Peyer's patch (tissue), 4 donors: ENCODE measurements around the gene KISS1R. TPM values are rescaled to one million over a fixed set of nuclear protein-coding genes. Genes with fewer than 3 reads are reported as not detected.

Experiments used
- DNase-seq, 3 donors: peaks; one replicate each; pipeline ENCODE4 v3.0.0-alpha.2; 2017 to 2019
- H3K27ac ChIP-seq, 4 donors: fragments of 200-600 bp; sonication (generic); one replicate each; pipeline ENCODE4 v1.5.1; 2016 to 2019
- H3K27me3 ChIP-seq, 2 donors: fragments of 200-600 bp; sonication (generic); one replicate each; pipeline ENCODE4 v1.5.1; 2019
- H3K36me3 ChIP-seq, 3 donors: fragments of 200-600 bp; sonication (generic); one replicate each; pipeline ENCODE4 v1.5.1; 2016 to 2019
- H3K4me1 ChIP-seq, 4 donors: fragments of 200-600 bp; sonication (generic); one replicate each; pipeline ENCODE4 v1.5.1; 2016 to 2019
- H3K4me3 ChIP-seq, 4 donors: fragments of 200-600 bp; sonication (generic); 1 replicate in 3 of 4; 2 replicates in 1 of 4; pipeline ENCODE4 v1.5.1; 2016 to 2019; ENCODE audit warnings: mild to moderate bottlenecking in 1 of 4
- H3K9me3 ChIP-seq, 4 donors: fragments of 200-600 bp; sonication (generic); one replicate each; pipeline ENCODE4 v1.5.1; 2016 to 2019; ENCODE audit warnings: mild to moderate bottlenecking in 1 of 4
- POLR2A ChIP-seq, 2 donors: fragments of 450-650 bp; IDR thresholded peaks; one replicate each; pipeline ENCODE4 v1.5.1; 2017; ENCODE audit warnings: antibody characterized with exemption in 2 of 2, mild to moderate bottlenecking in 2 of 2, moderate library complexity in 2 of 2
- total RNA-seq, 4 donors: library from RNA; depleted of rRNA; stranded (reverse); fragments of >200 nt; gene quantifications; one replicate each; pipeline ENCODE4 v1.1.0, GENCODE V29; 2016
- TF ChIP-seq, protein P1 (sequence below), 6 experiments: fragments of 450-650 bp in 4 of 6; fragments of 200-600 bp in 2 of 6; sonication (generic) in 1 of 6; IDR thresholded peaks; one replicate each; pipeline ENCODE4 v1.5.1; 2017 to 2019; ENCODE audit warnings: antibody characterized with exemption in 6 of 6, mild to moderate bottlenecking in 3 of 6, moderate library complexity in 1 of 6

KISS1R gene
- total RNA-seq, 4 donors from 2014 or later = not detected

DNA sequence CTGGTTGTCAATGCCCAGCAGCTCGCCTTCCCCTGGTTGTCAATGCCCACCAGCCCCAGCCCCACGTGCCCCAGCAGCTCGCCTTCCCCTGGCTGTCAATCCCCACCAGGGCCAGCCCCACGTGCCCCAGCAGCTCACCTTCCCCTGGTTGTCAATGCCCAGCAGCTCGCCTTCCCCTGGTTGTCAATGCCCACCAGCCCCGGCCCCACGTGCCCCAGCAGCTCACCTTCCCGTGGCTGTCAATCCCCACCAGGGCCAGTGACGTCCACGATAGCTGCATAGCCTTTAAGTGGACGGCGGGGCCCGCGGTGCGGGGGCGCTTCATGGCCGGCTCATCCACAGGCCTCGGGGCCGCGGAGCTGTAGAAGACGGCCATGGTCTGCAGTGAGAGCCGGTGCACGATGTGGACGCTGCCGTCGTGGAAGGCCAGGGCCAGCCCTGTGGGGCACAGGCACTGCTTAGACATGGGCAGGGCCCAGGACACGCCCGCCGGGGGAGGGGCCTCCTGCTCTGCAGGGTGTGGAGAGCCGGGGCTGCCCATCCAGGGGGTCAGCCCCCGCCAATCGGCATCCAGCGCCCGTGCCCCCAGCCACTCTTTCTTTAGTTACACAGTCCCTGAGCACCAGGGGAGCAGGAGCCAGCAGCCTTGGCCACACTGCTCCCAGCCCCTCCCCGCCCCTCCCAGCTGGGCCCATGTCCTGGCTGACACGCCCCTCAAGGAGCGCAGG lies 37.3 kb upstream of the KISS1R start:
- peaks cover 0 to 77% (median 0%) of the 10 kb centered on the region in 3 donors for H3K36me3 ChIP-seq
- no peaks in the 10 kb centered on the region for H3K4me1 ChIP-seq
- no peak for TF ChIP-seq POLR2A (IDR thresholded peaks at IDR 0.05)
- no peak for DNase-seq
- no peak overlapping the region for H3K27ac ChIP-seq
- H3K4me3 ChIP-seq = no peak overlapping the region
- H3K9me3 ChIP-seq = no peaks in the 10 kb centered on the region
- H3K27me3 ChIP-seq = no peaks in the 10 kb centered on the region

DNA sequence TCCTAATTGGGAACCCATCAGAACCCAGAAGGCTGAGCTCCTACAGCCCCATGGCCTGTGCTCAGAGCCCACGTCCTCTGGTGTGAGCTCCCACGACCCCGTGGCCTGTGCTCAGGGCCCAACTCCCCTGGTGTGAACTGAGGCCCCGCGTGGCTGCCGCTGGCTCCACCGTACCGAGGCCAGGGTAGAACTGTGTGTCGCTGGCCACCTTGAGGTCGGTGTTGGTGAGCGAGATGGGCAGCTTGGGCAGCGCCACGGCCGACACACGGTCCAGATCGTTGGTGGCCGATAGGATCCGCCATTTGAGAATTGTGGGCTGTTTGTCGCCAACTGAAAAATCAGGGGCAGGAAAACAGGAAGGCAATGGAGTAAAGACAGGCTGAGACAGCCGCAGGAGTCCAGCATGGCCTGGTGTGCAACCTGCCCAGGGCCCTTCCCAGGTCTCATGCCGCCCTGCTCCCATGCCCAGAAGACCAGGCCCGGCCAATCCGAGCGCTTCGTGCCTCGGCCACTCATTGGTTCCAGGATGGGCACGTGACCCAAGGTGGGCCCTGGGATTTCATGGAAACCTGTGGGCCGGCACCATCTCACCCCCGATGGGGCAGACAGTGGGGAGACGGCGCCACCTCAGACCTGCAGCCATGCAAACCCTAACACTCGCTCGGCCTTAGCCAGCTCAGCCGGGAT lies 35.6 kb upstream of the KISS1R start:
- H3K27me3 ChIP-seq = no peaks in the 10 kb centered on the region
- no peak overlapping the region for H3K27ac ChIP-seq
- no peak for DNase-seq
- H3K36me3 ChIP-seq = peaks cover 0 to 74% (median 0%) of the 10 kb centered on the region in 3 donors
- H3K9me3 ChIP-seq = no peaks in the 10 kb centered on the region
- H3K4me3 ChIP-seq = no peak overlapping the region
- H3K4me1 ChIP-seq = no peaks in the 10 kb centered on the region
- TF ChIP-seq, protein P1, sequence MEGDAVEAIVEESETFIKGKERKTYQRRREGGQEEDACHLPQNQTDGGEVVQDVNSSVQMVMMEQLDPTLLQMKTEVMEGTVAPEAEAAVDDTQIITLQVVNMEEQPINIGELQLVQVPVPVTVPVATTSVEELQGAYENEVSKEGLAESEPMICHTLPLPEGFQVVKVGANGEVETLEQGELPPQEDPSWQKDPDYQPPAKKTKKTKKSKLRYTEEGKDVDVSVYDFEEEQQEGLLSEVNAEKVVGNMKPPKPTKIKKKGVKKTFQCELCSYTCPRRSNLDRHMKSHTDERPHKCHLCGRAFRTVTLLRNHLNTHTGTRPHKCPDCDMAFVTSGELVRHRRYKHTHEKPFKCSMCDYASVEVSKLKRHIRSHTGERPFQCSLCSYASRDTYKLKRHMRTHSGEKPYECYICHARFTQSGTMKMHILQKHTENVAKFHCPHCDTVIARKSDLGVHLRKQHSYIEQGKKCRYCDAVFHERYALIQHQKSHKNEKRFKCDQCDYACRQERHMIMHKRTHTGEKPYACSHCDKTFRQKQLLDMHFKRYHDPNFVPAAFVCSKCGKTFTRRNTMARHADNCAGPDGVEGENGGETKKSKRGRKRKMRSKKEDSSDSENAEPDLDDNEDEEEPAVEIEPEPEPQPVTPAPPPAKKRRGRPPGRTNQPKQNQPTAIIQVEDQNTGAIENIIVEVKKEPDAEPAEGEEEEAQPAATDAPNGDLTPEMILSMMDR (IDR thresholded peaks at IDR 0.05) = no peak
- TF ChIP-seq POLR2A (IDR thresholded peaks at IDR 0.05) = no peak

DNA sequence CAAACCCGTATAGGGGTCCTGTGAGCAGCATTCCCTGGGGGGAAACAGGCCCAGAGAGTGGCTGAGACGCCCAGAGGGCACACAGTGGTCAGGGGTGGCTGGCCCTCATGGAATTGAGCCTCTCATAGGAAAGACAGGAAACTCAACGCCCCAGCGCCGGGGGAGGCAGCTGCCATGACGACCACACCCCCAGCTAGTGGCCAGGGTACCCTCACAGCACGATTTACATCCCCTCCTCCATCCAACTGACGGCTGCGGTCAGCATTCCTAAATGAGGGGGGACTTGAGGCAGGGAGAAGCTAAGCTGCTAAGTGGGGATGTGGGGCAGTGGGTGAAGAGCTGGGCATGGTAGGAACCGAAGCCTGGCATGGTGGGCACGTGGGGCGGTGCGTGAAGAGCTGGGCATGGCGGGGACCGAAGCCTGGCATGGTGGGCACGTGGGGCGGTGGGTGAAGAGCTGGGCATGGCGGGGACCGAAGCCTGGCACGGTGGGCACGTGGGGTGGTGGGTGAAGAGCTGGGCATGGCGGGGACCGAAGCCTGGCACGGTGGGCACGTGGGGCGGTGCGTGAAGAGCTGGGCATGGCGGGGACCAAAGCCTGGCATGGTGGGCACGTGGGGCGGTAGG lies 34.1 kb upstream of the KISS1R start:
- Histone ChIP-seq H3K27ac (no peak overlapping the region), H3K36me3 (peaks cover 0 to 72% (median 0%) of the 10 kb centered on the region in 3 donors), H3K4me3 (no peak overlapping the region), H3K4me1 (no peaks in the 10 kb centered on the region), H3K27me3 (no peaks in the 10 kb centered on the region), H3K9me3 (no peaks in the 10 kb centered on the region)
- no peak for TF ChIP-seq POLR2A (IDR thresholded peaks at IDR 0.05)
- TF ChIP-seq, protein P1 (IDR thresholded peaks at IDR 0.05) = no peak
- no peak for DNase-seq

DNA sequence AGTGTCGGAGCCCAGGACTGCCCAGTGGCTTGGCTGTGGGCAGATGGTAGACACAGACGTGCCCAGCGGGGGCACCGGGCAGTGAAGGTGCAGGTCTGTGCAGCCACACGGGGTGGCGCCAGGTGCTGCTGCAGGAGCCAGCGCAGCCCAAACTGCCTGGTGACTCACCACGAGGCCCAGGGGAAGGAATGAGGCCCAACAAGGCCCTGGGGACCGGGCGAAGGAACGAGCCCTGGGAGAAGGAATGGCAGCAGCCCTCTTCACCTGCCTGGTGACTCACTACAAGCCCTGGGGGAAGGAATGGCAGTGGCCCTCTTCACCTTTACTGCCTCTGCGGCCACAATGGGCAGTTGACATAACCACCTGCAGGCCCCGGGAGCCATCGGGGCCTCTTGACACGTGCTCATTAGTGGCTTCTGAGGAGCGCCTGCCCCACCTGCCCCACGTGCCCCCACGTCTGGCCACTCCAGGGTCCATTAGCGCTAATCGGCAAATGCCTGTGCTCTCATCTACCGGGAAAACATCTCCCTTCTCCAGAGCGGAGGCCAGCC lies 33.4 kb upstream of the KISS1R start:
- Histone ChIP-seq H3K9me3 (no peaks in the 10 kb centered on the region), H3K27ac (no peak overlapping the region), H3K36me3 (peaks cover 0 to 78% (median 0%) of the 10 kb centered on the region in 3 donors), H3K27me3 (no peaks in the 10 kb centered on the region), H3K4me1 (no peaks in the 10 kb centered on the region), H3K4me3 (no peak overlapping the region)
- no peak for DNase-seq
- TF ChIP-seq POLR2A (IDR thresholded peaks at IDR 0.05) = no peak

DNA sequence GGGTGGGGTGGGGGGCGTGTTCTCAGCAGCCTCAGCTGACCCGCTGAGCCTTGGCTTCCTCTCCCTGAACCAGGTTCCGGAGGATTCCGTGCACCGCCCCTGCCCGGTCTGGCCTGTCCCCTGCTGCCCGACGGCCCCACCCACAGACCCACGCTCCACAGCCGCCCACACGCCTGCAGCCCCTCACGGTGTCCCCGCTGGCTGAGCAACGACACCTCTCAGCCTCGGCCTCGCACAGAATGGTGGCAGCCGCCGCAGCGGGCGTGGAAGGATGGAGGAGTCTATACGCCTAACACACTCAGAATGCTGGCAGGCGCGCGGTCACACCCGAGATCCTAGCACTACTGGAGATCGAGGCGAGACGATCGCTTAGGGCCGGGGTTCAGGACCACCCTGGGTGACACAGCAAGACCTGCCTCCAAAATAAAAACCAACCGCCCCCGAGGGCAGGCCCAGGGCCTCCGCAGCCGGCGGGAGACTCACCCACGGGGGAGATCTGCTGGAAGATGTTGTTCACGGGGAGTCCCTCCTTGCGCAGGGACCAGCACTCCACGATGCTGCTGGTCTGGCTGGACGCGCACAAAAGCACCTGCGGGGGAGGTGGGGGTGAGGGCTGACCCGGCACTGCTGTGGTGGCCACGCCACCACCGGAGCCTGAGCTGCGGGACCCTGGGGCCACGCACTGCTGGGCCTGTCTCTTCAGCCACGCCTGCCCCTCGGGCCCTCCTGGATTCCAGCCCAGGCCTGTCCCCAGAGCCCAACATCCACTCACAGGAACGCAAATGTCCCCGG lies 32.5 kb upstream of the KISS1R start:
- DNase-seq = no peak
- Histone ChIP-seq H3K36me3 (peaks cover 0 to 86% (median 0%) of the 10 kb centered on the region in 3 donors), H3K27ac (no peak overlapping the region), H3K4me1 (no peaks in the 10 kb centered on the region), H3K27me3 (no peaks in the 10 kb centered on the region), H3K4me3 (no peak overlapping the region), H3K9me3 (no peaks in the 10 kb centered on the region)
- TF ChIP-seq, protein P1 (IDR thresholded peaks at IDR 0.05) = no peak
- no peak for TF ChIP-seq POLR2A (IDR thresholded peaks at IDR 0.05)

DNA sequence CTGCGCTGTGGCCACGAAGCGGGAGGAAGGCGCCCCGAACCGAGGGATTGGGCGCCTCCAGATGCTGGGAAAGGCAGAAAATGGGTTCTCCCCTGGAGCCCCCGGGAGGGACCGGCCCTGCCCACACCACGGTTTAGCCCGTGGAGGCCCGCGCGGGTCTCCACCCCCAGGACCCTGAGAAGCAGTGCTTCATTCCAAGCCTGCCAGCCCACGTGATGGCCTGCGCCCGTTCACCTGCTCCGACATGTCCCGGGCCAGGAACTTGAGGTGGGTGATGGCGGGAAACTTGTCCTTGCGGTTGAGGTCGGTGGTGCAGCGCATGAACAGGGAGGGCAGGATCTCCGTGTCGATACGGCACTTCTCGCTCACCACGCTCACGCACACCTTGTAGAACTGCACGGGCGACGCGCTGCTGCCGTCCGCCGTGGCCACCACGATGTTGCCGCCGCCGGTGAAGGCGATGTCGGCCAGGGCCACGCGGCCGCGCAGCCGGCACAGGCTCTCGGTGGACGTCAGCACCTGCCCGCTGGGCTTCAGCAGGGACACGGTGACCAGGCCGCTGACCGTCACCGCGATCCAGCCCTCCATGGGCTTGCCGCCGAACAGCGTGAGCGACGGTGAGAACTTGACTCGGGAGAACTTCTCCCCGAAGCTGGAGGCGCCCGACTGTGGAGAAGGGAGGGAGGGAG lies 31.5 kb upstream of the KISS1R start:
- H3K4me3 ChIP-seq = no peak overlapping the region
- DNase-seq = no peak
- no peak overlapping the region for H3K27ac ChIP-seq
- TF ChIP-seq, protein P1 (IDR thresholded peaks at IDR 0.05) = no peak
- no peak for TF ChIP-seq POLR2A (IDR thresholded peaks at IDR 0.05)
- H3K4me1 ChIP-seq = no peaks in the 10 kb centered on the region
- no peaks in the 10 kb centered on the region for H3K9me3 ChIP-seq
- H3K27me3 ChIP-seq = no peaks in the 10 kb centered on the region
- H3K36me3 ChIP-seq = peaks cover 0 to 86% (median 0%) of the 10 kb centered on the region in 3 donors
